Left cardiac atrium (tissue), 4 donors: Measurements from ENCODE around the gene CDIP1. TPM values are rescaled to one million over a fixed set of nuclear protein-coding genes. Genes with fewer than 3 reads are reported as not detected.
A peak's percentile ranks its signal among the peaks of the same experiment; 100 is the strongest.

ENCODE experiments used
- ATAC-seq, 2 donors: fragments of 200-7000 bp; cut with Tn5 transposase; one replicate each; pipeline ENCODE4 v1.9.1; 2020; ENCODE audit warnings: mild to moderate bottlenecking in 2 of 2, moderate library complexity in 2 of 2
- DNase-seq: peaks from one replicate; pipeline ENCODE4 v3.0.0-alpha.2; 2020
- intact Hi-C, 2 donors: fragments of 100-400 bp; cut with DNase I; formaldehyde crosslinking; loops; one replicate each; pipeline versions ENCODE4 v1.14.1 to v1.15.1; 2022 to 2023
- total RNA-seq, 2 donors: library from RNA; stranded (reverse); fragmentation: NEBNext Ultra II Directional; extraction: Animal tissue kit (Norgen Biotek cat#: 25700); gene quantifications; one replicate each; pipeline ENCODE4 v1.2.1, GENCODE V29; 2021
- donor health status: DM: no; HTN: yes; CAD: no.
- donor health status: DM: no; HTN: yes; CAD: no; lungs with severe emphysema.
- donor health status: DM: yes; HTN: yes; CAD: no.
- donor health status: Dilated cardiomyopathy.

Gene CDIP1
- total RNA-seq, 2 donors from 2014 or later = 34.1 to 42.9 TPM

GRCh38 chr16:4548124-4548523, 9.6 kb upstream of the CDIP1 start:
- intact Hi-C loops = loop anchor here (5.0 kb wide), 2 partner anchors 36 to 41 kb away; no protein-coding TSS in a partner anchor
- DNase-seq = no peak
- no peak for ATAC-seq

GRCh38 chr16:4544473-4544872, 5.9 kb upstream of the CDIP1 start:
- DNase-seq (no peak), ATAC-seq (no peak)
- intact Hi-C loops = no loop called here

- intact Hi-C loops = no loop called here
- DNase-seq (no peak), ATAC-seq (no peak)
Measured at GRCh38 chr16:4539716-4540284, 1.2 kb upstream of the CDIP1 start.

GRCh38 chr16:4537376-4538343, 913 bp downstream of the CDIP1 start:
- peak; percentile 46 for DNase-seq
- intact Hi-C loops = no loop called here
- peak; percentile 41 to 67 for ATAC-seq

GRCh38 chr16:4536391-4537106, 2.0 kb downstream of the CDIP1 start:
- no peak for DNase-seq
- intact Hi-C loops = no loop called here
- no peak for ATAC-seq

- intact Hi-C loops = no loop called here
- no peak for DNase-seq
- ATAC-seq = no peak
Measured at GRCh38 chr16:4535627-4536108, 2.9 kb downstream of the CDIP1 start.

- ATAC-seq = no peak
- intact Hi-C loops = no loop called here
- DNase-seq = no peak
Measured at GRCh38 chr16:4534151-4534790, 4.3 kb downstream of the CDIP1 start.

- intact Hi-C loops = no loop called here
- no peak for ATAC-seq
- DNase-seq = no peak
Measured at GRCh38 chr16:4533490-4533889, 5.1 kb downstream of the CDIP1 start.

GRCh38 chr16:4532238-4532637, 6.3 kb downstream of the CDIP1 start:
- no peak for ATAC-seq
- DNase-seq = no peak
- intact Hi-C loops = no loop called here

GRCh38 chr16:4531811-4532210, 6.8 kb downstream of the CDIP1 start:
- DNase-seq (no peak), ATAC-seq (no peak)
- intact Hi-C loops = no loop called here

GRCh38 chr16:4529085-4530060, 9.2 kb downstream of the CDIP1 start:
- DNase-seq = no peak
- ATAC-seq = no peak
- intact Hi-C loops = no loop called here

GRCh38 chr16:4525634-4526277, 12.8 kb downstream of the CDIP1 start:
- no peak for ATAC-seq
- intact Hi-C loops = no loop called here
- no peak for DNase-seq

GRCh38 chr16:4525069-4525468, 13.5 kb downstream of the CDIP1 start:
- ATAC-seq (no peak), DNase-seq (no peak)
- intact Hi-C loops = no loop called here

GRCh38 chr16:4524571-4524970, 14.0 kb downstream of the CDIP1 start:
- ATAC-seq (no peak), DNase-seq (no peak)
- intact Hi-C loops = no loop called here

- intact Hi-C loops = no loop called here
- DNase-seq (no peak), ATAC-seq (no peak)
Measured at GRCh38 chr16:4523686-4524085, 14.9 kb downstream of the CDIP1 start.

GRCh38 chr16:4522051-4522581, 16.5 kb downstream of the CDIP1 start:
- DNase-seq = peak; percentile 45
- intact Hi-C loops = no loop called here
- ATAC-seq = peak; percentile 31 to 85

GRCh38 chr16:4520913-4521312, 17.7 kb downstream of the CDIP1 start:
- ATAC-seq (no peak), DNase-seq (no peak)
- intact Hi-C loops = no loop called here
